AG04450 (cell line): ENCODE measurements around the gene LGMN. TPM values are rescaled to one million over a fixed set of nuclear protein-coding genes. Genes with fewer than 3 reads are reported as not detected.

Experiments used
- CTCF ChIA-PET: fragments of 300-600, 350-600 bp; formaldehyde crosslinking; extraction: SDS; loops from one replicate; lab custom pipeline; 2022; ENCODE audit warnings: antibody characterized with exemption, inconsistent platforms; lab: Charles Lee
- POLR2A ChIA-PET: fragments of 350-600 bp; formaldehyde crosslinking; extraction: SDS; loops from one replicate; lab custom pipeline; 2021; ENCODE audit warnings: antibody characterized with exemption, inconsistent platforms; lab: Yijun Ruan, JAX
- DNase-seq: peaks from one replicate; pipeline ENCODE4 v3.0.0-alpha.2; 2011; ENCODE audit warnings: low read depth, low spot score
- H3K27ac ChIP-seq: one replicate; pipeline ENCODE4 v1.5.1; 2012; ENCODE audit warnings: low read depth, low read length, control low read depth
- H3K27me3 ChIP-seq: one replicate; pipeline ENCODE4 v1.6.0; 2012; ENCODE audit warnings: low read length; ENCODE audit not compliant: control insufficient read depth, insufficient read depth
- H3K4me3 ChIP-seq: 2 replicates; pipeline ENCODE4 v1.5.1; 2011; ENCODE audit warnings: mild to moderate bottlenecking, low read depth, low read length, control low read depth
- H3K9me3 ChIP-seq: 2 replicates; pipeline ENCODE4 v1.5.1; 2012; ENCODE audit warnings: low read length; ENCODE audit not compliant: control insufficient read depth, insufficient read depth
- polyA plus RNA-seq: library from polyadenylated mRNA; depleted of rRNA; stranded (reverse); fragments of >200 nt; gene quantifications from 2 replicates; pipeline ENCODE4 v1.2.3, GENCODE V29; 2011
- TF ChIP-seq, protein P1 (sequence below): IDR thresholded peaks from 2 replicates; pipeline ENCODE4 v1.5.1; 2011; ENCODE audit warnings: low read depth, low read length, control low read depth, inconsistent platforms

Gene LGMN
- polyA plus RNA-seq, 1 experiment, result 21.8 TPM

DNA sequence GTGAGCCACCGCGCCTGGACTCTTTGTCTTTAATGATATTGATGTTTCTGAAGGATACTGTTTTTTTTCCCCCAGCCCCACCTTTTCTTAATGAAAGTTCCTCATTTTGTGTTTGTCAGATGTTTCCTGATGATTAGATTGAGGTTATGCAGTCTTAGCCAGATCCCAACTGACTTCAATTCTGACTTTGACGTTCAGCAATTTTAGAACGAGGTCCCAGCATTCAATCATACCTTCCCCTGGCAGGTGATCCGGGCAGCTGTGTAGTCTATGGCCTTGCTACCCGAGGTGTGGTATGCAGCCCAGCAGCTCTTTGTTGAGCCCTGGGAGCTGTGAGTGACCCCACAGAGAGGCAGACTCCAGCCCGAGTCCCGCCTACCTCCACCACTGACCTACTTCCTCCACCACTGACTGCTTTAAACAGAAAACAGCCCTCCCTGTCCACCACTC is 82.7 kb downstream of the LGMN start:
- no peak for DNase-seq
- ChIA-PET POLR2A (interaction anchor here (0.5 to 0.7 kb wide), 2 partner anchors 122 to 796 kb away, joined by 3 to 5 read pairs; no protein-coding TSS in a partner anchor), CTCF (interaction anchor here (0.6 kb wide), 1 partner anchor 94 kb away, joined by 7 read pairs; no protein-coding TSS in a partner anchor)
- no peaks in the 10 kb centered on the region for H3K27me3 ChIP-seq
- no peaks in the 10 kb centered on the region for H3K9me3 ChIP-seq
- H3K27ac ChIP-seq, result no peak overlapping the region
- TF ChIP-seq, protein P1, sequence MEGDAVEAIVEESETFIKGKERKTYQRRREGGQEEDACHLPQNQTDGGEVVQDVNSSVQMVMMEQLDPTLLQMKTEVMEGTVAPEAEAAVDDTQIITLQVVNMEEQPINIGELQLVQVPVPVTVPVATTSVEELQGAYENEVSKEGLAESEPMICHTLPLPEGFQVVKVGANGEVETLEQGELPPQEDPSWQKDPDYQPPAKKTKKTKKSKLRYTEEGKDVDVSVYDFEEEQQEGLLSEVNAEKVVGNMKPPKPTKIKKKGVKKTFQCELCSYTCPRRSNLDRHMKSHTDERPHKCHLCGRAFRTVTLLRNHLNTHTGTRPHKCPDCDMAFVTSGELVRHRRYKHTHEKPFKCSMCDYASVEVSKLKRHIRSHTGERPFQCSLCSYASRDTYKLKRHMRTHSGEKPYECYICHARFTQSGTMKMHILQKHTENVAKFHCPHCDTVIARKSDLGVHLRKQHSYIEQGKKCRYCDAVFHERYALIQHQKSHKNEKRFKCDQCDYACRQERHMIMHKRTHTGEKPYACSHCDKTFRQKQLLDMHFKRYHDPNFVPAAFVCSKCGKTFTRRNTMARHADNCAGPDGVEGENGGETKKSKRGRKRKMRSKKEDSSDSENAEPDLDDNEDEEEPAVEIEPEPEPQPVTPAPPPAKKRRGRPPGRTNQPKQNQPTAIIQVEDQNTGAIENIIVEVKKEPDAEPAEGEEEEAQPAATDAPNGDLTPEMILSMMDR, result no peak
- H3K4me3 ChIP-seq, result no peak overlapping the region

DNA sequence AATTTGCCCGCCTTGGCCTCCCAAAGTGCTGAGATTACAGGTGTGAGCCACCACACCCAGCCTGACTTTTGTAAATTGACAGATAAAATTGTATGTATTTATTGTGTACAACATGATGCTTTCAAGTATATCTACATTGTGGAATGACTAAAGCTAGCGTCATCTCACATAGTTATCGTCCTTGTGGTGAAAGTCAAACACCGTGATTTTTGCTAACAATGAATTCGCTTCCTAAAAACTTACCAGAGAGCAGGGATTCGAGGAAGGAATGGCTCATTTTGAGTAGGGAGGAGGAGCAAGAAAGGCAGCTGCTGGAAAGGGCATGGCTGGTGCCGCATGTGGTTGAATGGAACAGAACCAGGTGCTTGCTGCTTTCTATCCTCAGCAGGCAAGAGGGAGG is 85.4 kb downstream of the LGMN start:
- no peak for DNase-seq
- H3K27me3 ChIP-seq, result no peaks in the 10 kb centered on the region
- TF ChIP-seq, protein P1, result no peak
- H3K27ac ChIP-seq, result peak overlapping the region; percentile 39
- CTCF ChIA-PET, result no interaction called here
- H3K4me3 ChIP-seq, result no peak overlapping the region
- POLR2A ChIA-PET, result no interaction called here
- H3K9me3 ChIP-seq, result no peaks in the 10 kb centered on the region

DNA sequence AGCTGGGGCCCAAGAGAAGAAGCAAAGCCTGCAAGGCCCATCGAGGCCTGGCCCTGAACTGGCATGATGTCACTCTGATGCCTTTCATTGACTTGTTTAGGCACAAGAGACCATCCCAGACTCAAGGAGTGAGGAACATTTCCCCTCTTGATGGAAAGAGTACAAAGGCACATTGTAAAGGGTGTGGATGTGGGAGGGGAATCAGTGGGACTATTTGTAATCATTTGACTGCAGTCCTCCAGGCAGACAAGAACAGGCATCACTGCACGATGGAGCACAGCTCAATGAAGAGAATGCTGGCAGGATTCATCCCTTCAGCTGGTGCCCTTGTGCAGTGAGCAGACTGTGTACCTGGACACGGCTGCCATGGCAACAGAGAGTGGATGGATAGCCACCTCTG is 87.9 kb downstream of the LGMN start:
- TF ChIP-seq, protein P1, result no peak
- ChIA-PET POLR2A (no interaction called here), CTCF (no interaction called here)
- H3K27me3 ChIP-seq, result no peaks in the 10 kb centered on the region
- H3K4me3 ChIP-seq, result no peak overlapping the region
- H3K9me3 ChIP-seq, result no peaks in the 10 kb centered on the region; the same call in 1 of the 2 replicates
- H3K27ac ChIP-seq, result no peak overlapping the region
- DNase-seq, result no peak

DNA sequence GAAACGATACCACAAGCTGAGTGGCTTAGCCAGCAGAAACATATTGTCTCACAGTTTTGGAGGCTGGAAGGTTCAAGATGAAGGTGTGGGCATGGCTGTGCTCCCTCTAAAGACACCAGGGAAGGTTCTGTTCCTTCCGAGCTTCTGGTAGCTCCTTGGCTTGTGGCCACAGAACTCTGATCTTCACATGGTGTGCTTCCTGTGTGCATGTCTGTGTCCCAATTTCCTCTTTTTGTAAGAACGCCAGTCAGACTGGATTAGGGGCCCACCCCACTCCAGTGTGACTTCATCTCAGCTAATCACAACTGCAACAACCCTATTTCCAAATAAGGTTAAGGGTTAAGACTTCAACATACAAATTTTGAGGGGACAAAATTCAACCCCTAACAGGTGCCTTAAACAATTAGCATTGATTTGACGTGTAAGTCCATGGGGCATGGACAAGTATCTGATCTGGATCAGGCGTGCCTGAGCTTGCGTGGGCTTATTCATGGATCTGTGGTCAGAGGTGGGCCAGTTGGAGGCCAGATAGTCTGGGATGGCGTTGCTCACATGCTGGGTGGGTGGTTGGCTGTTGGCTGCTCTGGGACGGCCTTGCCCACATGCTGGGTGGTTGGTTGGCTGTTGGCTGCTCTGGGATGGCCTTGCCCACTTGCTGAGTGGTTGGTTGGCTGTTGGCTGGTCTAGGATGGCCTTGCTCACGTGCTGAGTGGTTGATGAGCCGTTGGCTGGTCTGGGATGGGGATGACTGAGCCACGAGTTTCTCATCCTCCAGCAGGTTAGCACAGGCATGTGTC is 88.5 kb downstream of the LGMN start:
- DNase-seq, result no peak
- POLR2A ChIA-PET, result no interaction called here
- H3K9me3 ChIP-seq, result no peaks in the 10 kb centered on the region; the same call in 1 of the 2 replicates
- no peaks in the 10 kb centered on the region for H3K27me3 ChIP-seq
- CTCF ChIA-PET, result no interaction called here
- no peak overlapping the region for H3K4me3 ChIP-seq
- H3K27ac ChIP-seq, result no peak overlapping the region
- TF ChIP-seq, protein P1, result no peak

DNA sequence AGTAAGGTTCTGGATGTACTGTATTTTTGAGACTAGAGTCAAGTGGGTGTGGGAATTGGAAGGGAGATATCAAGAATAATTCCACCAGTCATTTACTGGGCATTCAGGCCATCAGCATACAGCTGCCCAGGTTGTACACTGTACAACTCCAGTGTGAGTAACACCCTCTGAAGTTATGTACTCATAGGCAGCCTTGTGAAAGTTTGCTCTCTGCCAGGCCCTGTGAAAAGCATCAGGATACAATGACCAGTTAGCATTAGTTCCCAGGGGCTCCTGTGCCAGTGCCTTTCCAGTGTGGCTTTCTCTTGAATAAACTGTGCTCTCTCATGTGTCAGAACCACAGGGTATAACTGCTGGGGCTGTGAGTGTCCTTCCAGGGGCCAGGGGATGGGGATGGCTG is 89.7 kb downstream of the LGMN start:
- no peak for DNase-seq
- CTCF ChIA-PET, result no interaction called here
- POLR2A ChIA-PET, result no interaction called here

More for the DNA sequence above, 89.7 kb downstream of the LGMN start:
- TF ChIP-seq, protein P1, result no peak
- Histone ChIP-seq H3K27ac (no peak overlapping the region), H3K4me3 (no peak overlapping the region), H3K9me3 (no peaks in the 10 kb centered on the region; the same call in 1 of the 2 replicates), H3K27me3 (no peaks in the 10 kb centered on the region)
